ENCODE results near the gene CES5A.
"Not testable (repeated sequence)": the region's sequence is repeated elsewhere in the genome, so short reads cannot be mapped to it uniquely, and the experiment has no call there.

The CES5A gene

DNA sequence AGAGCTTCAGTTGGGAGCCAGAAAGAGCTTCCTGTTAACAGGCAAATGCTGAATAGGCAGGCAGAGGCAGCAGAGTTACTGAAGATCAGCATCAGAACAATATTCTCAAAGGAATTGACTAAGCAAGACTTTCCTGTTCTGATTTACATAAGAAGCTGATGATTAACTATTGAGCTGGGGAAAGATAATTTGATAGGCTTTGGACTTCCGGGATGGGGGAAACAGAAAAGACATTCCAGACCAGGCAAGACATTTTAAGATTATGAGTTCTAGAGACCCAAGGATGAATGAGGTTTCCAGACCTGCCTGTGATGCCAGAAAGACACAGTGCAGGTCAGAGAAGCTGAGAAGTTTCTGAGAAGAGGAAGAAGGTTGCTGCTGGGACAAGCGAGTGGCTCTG lies at the start of gene CES5A:
Gene CES5A (minus strand): TSS at position 101 of the 400 bp plus-strand sequence. CDS start 152 bp downstream, outside the sequence.
- Histone ChIP-seq H3K4me3 (no peak within 1 kb of the TSS), H3K4me1 (peaks cover 0 to 6% (median 0%) of the 10 kb centered on the region in 10 experiments; a peak in 3 of 20 replicates), H3K9me3 (replicated peaks in 1 of 11) (no peaks in the 10 kb centered on the region; a peak in 1 of 22 replicates), H3K27ac (no peak within 1 kb of the TSS), H3K9ac (no peak within 1 kb of the TSS), H3K4me2 (no peak within 1 kb of the TSS), H3K27me3 (no peaks in the 10 kb centered on the region), H4K20me1 (no peaks in the 10 kb centered on the region), H3K36me3 (no peaks in the 10 kb centered on the region)
- no peak for TF ChIP-seq Cebpa-rat (IDR thresholded peaks at IDR 0.05)

GRCh38 chr16:55922662-55923061 lies 47.5 kb upstream of the CES5A start:
- peaks cover 0 to 12% (median 0%) of the 10 kb centered on the region in 10 experiments; a peak in 6 of 20 replicates for H3K4me1 ChIP-seq
- H3K4me3 ChIP-seq: no peak overlapping the region
- H3K4me2 ChIP-seq: no peak overlapping the region
- H4K20me1 ChIP-seq: no peaks in the 10 kb centered on the region
- TF ChIP-seq Cebpa-rat (IDR thresholded peaks at IDR 0.05): no peak
- no peaks in the 10 kb centered on the region for H3K27me3 ChIP-seq
- H3K9ac ChIP-seq: no peak overlapping the region
- no peaks in the 10 kb centered on the region for H3K36me3 ChIP-seq
- H3K27ac ChIP-seq: no peak overlapping the region
- H3K9me3 ChIP-seq (replicated peaks in 1 of 11): peaks cover 18 to 30% (median 25%) of the 10 kb centered on the region in 11 experiments

- H3K4me1 ChIP-seq: peaks cover 0 to 12% (median 0%) of the 10 kb centered on the region in 10 experiments; a peak in 6 of 20 replicates
- H3K27me3 ChIP-seq: no peaks in the 10 kb centered on the region
- no peak for TF ChIP-seq Cebpa-rat (IDR thresholded peaks at IDR 0.05)
- H3K27ac ChIP-seq: no peak overlapping the region
- H3K9me3 ChIP-seq (replicated peaks in 1 of 11): peaks cover 18 to 27% (median 24%) of the 10 kb centered on the region in 11 experiments
- H3K4me2 ChIP-seq: no peak overlapping the region
- no peak overlapping the region for H3K9ac ChIP-seq
- no peaks in the 10 kb centered on the region for H4K20me1 ChIP-seq
- no peak overlapping the region for H3K4me3 ChIP-seq
- H3K36me3 ChIP-seq: no peaks in the 10 kb centered on the region
These were observed 42.4 kb upstream of the CES5A start for GRCh38 chr16:55917373-55918160.

GRCh38 chr16:55915096-55915827 lies 40.1 kb upstream of the CES5A start:
- TF ChIP-seq Cebpa-rat (IDR thresholded peaks at IDR 0.05): no peak
- no peaks in the 10 kb centered on the region for H3K27me3 ChIP-seq
- H3K27ac ChIP-seq: no peak overlapping the region
- H3K4me2 ChIP-seq: no peak overlapping the region
- H3K4me1 ChIP-seq: no peaks in the 10 kb centered on the region
- peaks cover 12 to 17% (median 14%) of the 10 kb centered on the region in 11 experiments for H3K9me3 ChIP-seq (replicated peaks in 1 of 11)
- H4K20me1 ChIP-seq: no peaks in the 10 kb centered on the region
- no peak overlapping the region for H3K9ac ChIP-seq
- no peaks in the 10 kb centered on the region for H3K36me3 ChIP-seq
- H3K4me3 ChIP-seq: no peak overlapping the region

DNA sequence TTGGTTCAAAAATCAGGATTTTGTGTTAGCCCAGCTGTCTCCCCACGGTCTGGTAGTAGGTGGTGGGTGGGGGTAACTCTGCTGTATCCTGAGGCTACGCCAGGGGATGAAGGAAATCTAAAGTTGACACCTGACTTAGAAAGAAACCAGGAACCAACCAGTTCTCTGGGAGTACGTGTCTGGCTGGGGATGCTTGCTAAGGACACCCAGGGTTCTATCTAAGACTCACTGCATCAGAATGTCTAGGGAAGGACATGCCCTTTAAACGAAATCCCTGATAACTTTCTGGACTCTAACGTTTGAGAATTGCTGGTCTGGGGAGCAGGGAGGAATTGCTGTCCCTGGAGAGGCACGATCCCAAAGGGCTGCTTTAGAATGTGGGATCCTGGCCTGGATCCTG lies 39.2 kb upstream of the CES5A start:
- Histone ChIP-seq H4K20me1 (no peaks in the 10 kb centered on the region), H3K27ac (no peak overlapping the region), H3K4me3 (no peak overlapping the region), H3K4me2 (no peak overlapping the region), H3K36me3 (no peaks in the 10 kb centered on the region), H3K27me3 (no peaks in the 10 kb centered on the region), H3K4me1 (no peaks in the 10 kb centered on the region), H3K9ac (no peak overlapping the region), H3K9me3 (replicated peaks in 1 of 11) (peaks cover 3 to 8% (median 7%) of the 10 kb centered on the region in 11 experiments; a peak in 15 of 22 replicates)
- no peak for TF ChIP-seq Cebpa-rat (IDR thresholded peaks at IDR 0.05)

DNA sequence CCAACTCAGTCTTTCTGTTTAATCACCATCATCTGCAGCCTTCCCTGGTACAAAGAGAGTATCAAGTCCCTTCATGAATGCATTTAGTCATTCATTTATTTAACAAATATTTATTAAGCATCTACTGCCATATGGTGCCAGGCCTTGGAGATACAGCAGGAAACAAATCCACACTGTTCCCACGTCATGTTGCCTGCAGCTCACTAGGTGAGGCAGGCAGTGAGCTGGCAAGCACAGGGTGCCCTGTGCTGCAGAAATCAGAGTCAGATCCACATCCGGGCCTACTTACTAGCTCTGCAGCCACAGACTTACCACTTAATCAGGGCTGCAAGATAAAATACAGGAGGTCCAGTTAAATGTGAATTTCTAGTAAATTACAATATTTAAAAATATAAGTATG lies 38.5 kb upstream of the CES5A start:
- Histone ChIP-seq H3K4me3 (no peak overlapping the region), H3K9me3 (replicated peaks in 1 of 11) (peaks cover 0 to 1% (median 0%) of the 10 kb centered on the region in 11 experiments; a peak in 6 of 22 replicates), H3K4me1 (no peaks in the 10 kb centered on the region), H3K27ac (no peak overlapping the region), H4K20me1 (no peaks in the 10 kb centered on the region), H3K36me3 (no peaks in the 10 kb centered on the region), H3K4me2 (no peak overlapping the region), H3K27me3 (no peaks in the 10 kb centered on the region), H3K9ac (no peak overlapping the region)
- TF ChIP-seq Cebpa-rat (IDR thresholded peaks at IDR 0.05): no peak

DNA sequence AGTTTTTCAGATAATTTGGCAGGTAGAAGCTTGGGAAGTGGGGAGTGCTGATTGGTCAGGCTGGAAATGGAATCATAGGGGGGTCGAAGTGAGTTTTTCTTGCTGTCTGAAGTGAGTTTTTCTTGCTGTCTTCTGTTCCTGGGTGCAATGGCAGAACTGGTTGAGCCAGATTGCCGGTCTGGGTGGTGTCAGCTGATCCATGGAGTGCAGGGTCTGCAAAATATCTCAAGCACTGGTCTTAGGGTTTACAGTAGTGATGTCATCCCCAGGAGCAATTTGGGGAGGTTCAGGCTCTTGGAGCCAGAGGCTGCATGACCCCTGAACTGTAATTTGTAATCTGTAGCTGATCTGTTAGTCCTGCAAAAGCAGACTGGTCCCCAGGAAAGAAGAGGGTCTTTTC lies 37.9 kb upstream of the CES5A start:
- not testable (repeated sequence) for H3K27ac ChIP-seq; H3K4me1 ChIP-seq; H4K20me1 ChIP-seq; H3K9ac ChIP-seq; H3K27me3 ChIP-seq; H3K4me3 ChIP-seq; H3K4me2 ChIP-seq; H3K9me3 ChIP-seq (replicated peaks in 1 of 11); H3K36me3 ChIP-seq

DNA sequence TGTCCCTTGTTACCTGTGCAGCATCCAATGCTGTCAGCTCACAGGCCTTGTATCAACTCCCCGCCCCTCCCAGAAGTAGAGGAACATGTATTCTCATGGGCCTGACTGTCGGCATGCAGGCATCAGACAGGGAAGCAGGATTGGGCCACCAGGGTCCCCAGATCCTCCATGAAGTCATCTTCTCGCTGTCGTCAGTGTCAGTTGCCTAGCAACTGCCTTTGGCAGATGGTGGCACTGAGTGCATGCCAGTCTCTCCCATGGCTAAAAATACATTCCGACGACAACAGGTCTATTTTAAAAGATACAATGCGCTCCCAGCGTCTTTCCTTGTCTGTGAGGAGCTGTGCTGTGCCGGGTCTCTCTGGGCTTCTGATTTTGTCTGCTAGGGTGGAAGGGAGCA lies 36.8 kb upstream of the CES5A start:
- no peak for TF ChIP-seq Cebpa-rat (IDR thresholded peaks at IDR 0.05)
- Histone ChIP-seq H3K4me2 (no peak overlapping the region), H4K20me1 (no peaks in the 10 kb centered on the region), H3K27ac (no peak overlapping the region), H3K4me1 (peaks cover 0 to 3% (median 0%) of the 10 kb centered on the region in 10 experiments; a peak in 3 of 20 replicates), H3K4me3 (no peak overlapping the region), H3K27me3 (no peaks in the 10 kb centered on the region), H3K9ac (no peak overlapping the region), H3K9me3 (replicated peaks in 1 of 11) (no peaks in the 10 kb centered on the region; a peak in 2 of 22 replicates), H3K36me3 (no peaks in the 10 kb centered on the region)

DNA sequence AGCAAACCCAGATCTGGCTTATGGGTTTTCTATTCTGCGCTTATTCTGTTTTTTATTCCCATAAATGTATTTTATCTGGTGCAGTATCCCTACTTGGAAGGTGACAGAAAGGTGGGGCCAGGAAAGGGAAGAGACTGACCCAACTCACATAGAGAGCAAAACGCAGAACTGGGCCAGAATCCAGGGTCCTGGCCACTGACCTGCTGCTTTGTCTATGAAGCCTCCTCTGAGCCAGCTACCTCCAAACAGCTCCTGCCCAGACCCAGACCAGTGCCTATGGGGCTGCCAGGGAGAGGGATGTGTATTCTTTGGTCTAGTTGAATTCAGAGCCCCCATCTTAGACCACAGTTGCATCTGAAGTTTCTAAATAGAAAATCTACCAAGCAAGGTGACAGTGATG lies 36.4 kb upstream of the CES5A start:
- no peaks in the 10 kb centered on the region for H4K20me1 ChIP-seq
- no peak overlapping the region for H3K4me2 ChIP-seq
- no peak for TF ChIP-seq Cebpa-rat (IDR thresholded peaks at IDR 0.05)
- no peaks in the 10 kb centered on the region; a peak in 2 of 22 replicates for H3K9me3 ChIP-seq (replicated peaks in 1 of 11)
- no peaks in the 10 kb centered on the region for H3K36me3 ChIP-seq
- no peak overlapping the region for H3K27ac ChIP-seq
- no peaks in the 10 kb centered on the region for H3K27me3 ChIP-seq
- peaks cover 0 to 7% (median 2%) of the 10 kb centered on the region in 10 experiments; a peak in 10 of 20 replicates for H3K4me1 ChIP-seq
- H3K4me3 ChIP-seq: no peak overlapping the region
- no peak overlapping the region for H3K9ac ChIP-seq
